Measurements from ENCODE around the gene DEPP1.
"Not testable (repeated sequence)": the region's sequence is repeated elsewhere in the genome, so short reads cannot be mapped to it uniquely, and the experiment has no call there.

Gene DEPP1

GRCh38 chr10:44978570-44979280 lies at the start of gene DEPP1:
Gene DEPP1, minus strand, starts transcription at chr10:44978809. Its CDS starts 779 bp downstream, at chr10:44978030.
- DNase-seq, result peak; percentile 95

- DNase-seq, result no peak
These were observed 44.8 kb upstream of the DEPP1 start for GRCh38 chr10:45023426-45023825.

- no peak for DNase-seq
These were observed 37.0 kb upstream of the DEPP1 start for GRCh38 chr10:45015590-45015989.

- not testable (repeated sequence) for DNase-seq
These were observed 35.9 kb upstream of the DEPP1 start for GRCh38 chr10:45014557-45014956.

- peak; percentile 53 for DNase-seq
These were observed 30.0 kb upstream of the DEPP1 start for GRCh38 chr10:45008524-45009161.

- no peak for DNase-seq
These were observed 27.8 kb upstream of the DEPP1 start for GRCh38 chr10:45006276-45007030.

- no peak for DNase-seq
These were observed 26.7 kb upstream of the DEPP1 start for GRCh38 chr10:45005284-45005683.

- no peak for DNase-seq
These were observed 26.1 kb upstream of the DEPP1 start for GRCh38 chr10:45004661-45005060.

GRCh38 chr10:45003432-45004000 lies 24.9 kb upstream of the DEPP1 start:
- DNase-seq, result no peak

- DNase-seq, result no peak
These were observed 23.0 kb upstream of the DEPP1 start for GRCh38 chr10:45001381-45002148.

GRCh38 chr10:45000752-45001380 lies 22.3 kb upstream of the DEPP1 start, which contains the start of gene ZNF22:
Gene ZNF22, plus strand, starts transcription at chr10:45000923. Its CDS starts 2,446 bp downstream, at chr10:45003369.
- no peak for DNase-seq

GRCh38 chr10:45000138-45000751 lies 21.6 kb upstream of the DEPP1 start:
- DNase-seq, result no peak

- no peak for DNase-seq
These were observed 19.6 kb upstream of the DEPP1 start for GRCh38 chr10:44998146-44998631.

GRCh38 chr10:44997105-44997748 lies 18.6 kb upstream of the DEPP1 start:
- DNase-seq, result no peak

- peak; percentile 12 for DNase-seq
These were observed 17.5 kb upstream of the DEPP1 start for GRCh38 chr10:44995914-44996669.

GRCh38 chr10:44995581-44995913 lies 16.9 kb upstream of the DEPP1 start:
- no peak for DNase-seq

- DNase-seq, result no peak
These were observed 16.3 kb upstream of the DEPP1 start for GRCh38 chr10:44994752-44995530.

GRCh38 chr10:44993922-44994751 lies 15.5 kb upstream of the DEPP1 start:
- no peak for DNase-seq
